G401.6 (cell line): Measurements from ENCODE around the gene GRIK4.

Source experiments
- FAIRE-seq: peaks from 2 replicates; lab custom pipeline; 2012; peaks lifted over from hg19 to GRCh38; lab: Jason Lieb, UNC

The GRIK4 gene

GRCh38 chr11:120525261-120526171 is 14.0 kb downstream of the GRIK4 start:
- no peak for FAIRE-seq

- no peak for FAIRE-seq
Observed at GRCh38 chr11:120526241-120526640, 14.7 kb downstream of the GRIK4 start.

- no peak for FAIRE-seq
Observed at GRCh38 chr11:120527111-120527761, 15.7 kb downstream of the GRIK4 start.

DNA sequence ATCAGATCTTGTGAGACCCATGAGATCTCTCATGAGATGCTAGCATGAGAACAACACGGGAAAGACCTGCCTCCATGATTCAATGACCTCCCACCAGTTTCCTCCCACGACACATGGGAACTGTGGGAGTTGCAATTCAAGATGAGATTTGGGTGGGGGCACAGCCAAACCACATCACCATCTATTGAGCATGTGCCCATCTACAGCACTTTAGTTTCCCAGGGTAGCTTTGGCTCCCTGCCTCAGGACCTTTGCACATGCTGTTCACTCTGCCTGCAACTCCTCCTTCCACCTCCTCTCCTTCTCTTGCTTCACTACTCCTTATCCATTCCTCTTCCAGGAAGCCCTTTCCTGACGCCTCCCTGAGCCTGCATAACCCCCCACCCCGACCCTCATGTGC is 17.2 kb downstream of the GRIK4 start:
- no peak for FAIRE-seq

- no peak for FAIRE-seq
Observed at GRCh38 chr11:120529214-120529613, 17.7 kb downstream of the GRIK4 start.

DNA sequence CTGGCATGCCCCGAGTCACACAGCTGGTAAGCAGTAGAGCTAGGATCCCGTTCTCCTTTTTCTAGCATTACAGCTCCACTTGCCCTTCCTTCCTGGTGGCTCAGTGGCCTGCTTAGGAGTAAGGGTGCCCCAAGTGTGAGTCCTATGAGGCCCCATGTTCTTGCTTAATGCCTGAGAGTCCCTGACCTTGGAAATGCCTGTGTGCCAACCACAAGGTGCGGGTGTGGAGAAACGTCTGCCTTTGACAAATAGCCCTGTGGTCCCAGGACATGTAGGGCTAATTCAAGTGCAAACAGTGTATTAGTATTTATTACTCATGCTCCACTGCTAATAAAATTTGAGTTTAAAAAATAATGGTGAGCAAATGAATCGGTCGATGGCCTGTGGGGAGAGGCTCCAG is 18.4 kb downstream of the GRIK4 start:
- FAIRE-seq = no peak

DNA sequence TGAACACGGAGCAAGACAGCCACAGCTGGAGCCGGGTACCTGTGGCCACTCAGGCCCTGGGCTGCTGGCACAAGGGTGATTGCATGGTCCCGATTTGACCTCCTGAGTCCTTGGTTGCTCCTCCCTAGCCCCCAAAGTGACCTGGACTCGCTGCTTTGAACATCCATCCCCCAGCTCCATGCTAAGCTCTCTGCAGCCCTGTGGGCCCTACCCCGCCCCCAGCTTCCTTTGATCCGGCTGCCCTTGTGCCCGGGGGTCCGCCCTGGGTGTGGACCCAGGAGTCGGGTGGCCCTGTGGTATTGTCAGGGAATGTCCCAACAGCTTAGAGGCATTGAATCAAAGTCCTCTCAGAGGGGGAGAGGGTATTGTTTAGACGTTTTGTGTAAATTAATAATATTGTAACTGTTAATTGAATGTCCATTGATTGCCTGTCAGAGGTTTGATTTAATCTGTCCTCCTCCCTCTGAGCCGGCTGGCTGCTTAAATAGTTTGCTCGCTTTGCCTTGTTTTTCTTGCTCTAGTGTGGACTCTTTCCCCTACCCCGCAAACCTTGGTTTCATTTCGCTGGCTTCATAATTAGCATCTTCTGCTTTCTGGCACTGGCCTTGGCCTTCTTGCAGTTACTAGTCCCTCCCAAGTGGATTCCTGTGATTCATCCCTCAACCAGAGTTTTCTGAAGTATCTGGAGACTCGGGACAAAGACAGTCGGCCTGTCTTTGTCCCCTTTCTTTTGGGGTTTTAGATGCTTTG is 20.7 kb downstream of the GRIK4 start:
- no peak for FAIRE-seq

DNA sequence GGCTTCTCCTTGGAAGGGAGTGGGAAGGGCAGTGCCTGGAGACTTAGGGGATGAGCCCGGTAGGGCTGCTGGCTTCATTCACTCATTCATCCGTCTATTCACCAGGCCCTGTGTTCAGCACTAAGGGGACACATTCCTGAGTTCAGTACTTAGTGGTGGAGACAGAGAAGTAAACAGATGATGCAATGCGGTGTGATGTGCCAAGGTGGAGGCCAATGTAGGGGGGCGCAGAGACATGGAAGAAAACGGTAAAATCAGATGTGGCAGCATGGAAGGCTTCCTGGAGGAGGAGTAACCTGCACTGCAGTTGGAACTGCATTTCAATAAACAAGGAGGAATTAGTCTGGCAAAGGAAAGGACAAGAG is 21.3 kb downstream of the GRIK4 start:
- FAIRE-seq = no peak

DNA sequence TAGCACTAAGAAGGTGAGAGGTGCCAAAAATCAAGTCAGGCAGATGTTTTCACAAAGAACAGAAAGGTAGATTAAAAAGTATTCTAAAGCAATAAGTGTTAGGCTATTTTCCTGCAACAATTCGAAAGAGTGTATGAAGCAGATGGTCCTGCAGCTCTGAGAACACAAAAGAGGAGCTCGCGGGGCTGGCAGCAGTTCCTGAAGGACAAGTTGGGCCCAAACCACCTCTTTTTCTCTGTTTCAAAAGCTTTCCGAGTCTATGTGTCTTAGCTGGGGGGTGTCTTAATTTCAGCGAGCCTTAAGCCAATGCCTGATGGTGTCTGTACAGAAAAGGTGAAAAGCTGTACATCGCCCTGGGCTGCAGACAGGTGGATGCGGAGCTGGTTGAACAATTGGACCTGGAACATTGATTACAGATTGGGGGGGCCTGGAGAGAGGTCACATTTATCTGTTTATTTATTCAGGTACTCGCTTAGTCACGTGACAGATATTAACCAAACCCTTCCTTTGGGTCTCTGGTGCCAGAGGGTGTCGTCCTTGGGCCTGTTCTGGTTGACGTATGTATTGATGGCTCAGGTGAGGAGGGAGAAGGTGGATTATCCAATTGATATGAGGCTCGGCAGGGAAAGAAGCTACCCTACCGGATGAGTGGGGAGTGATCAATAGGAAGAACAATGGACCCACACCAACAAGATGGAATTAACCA is 24.7 kb downstream of the GRIK4 start:
- FAIRE-seq = no peak

- no peak for FAIRE-seq
Observed at GRCh38 chr11:120536797-120537169, 25.2 kb downstream of the GRIK4 start.

DNA sequence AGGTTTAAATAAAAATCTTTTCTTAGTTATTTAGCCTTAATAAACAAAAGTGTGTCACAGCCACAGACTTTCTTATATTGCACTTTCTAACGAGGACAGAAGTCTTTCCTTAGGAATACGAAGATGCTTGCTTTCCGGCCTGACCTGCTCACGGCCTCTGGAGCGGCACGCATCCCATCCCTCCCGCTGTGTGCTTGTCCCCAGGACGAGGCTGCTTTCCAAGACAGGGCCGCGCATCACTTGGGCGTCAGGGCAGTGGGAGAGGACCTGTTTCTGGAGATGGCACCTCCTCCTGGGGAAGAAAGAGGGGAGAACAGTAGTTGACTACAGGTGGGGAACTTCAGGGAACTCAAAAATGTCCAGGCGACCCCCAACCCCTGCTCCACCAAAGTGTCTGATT is 26.4 kb downstream of the GRIK4 start:
- FAIRE-seq = no peak

- no peak for FAIRE-seq
Observed at GRCh38 chr11:120538707-120539106, 27.2 kb downstream of the GRIK4 start.

DNA sequence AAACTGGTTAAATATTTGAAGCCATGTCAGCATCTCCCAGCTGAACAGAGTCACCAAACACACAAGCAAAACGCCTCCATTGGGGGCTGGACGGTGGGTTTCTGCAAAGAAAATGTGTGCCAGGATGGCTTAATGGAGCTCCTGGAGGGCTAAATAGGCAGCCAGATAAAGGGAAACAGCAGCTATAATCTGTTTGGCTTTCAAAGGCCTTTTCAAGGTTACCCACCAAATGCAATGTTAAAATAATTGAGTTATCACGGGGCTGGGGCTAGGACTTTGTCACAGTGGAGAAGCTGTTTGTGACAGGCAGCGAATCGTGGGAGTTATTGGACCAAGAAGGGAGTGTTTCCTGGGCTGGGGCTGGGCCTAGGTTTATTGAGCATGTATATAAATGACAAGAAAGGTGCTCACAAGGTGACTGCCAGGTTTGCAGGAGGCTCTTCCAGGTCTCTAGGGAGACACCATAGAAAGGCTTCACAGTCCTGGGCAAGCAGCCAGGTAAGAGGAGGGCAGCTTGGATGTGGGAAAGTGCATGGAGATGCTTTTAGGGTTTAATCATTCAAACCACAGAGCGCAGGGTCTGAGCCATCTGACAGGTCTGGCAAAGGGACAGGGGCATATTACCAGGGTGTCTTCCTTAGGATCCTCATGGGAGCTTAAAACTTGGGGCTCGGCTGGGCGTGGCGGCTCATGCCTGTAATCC is 28.3 kb downstream of the GRIK4 start:
- FAIRE-seq = no peak

DNA sequence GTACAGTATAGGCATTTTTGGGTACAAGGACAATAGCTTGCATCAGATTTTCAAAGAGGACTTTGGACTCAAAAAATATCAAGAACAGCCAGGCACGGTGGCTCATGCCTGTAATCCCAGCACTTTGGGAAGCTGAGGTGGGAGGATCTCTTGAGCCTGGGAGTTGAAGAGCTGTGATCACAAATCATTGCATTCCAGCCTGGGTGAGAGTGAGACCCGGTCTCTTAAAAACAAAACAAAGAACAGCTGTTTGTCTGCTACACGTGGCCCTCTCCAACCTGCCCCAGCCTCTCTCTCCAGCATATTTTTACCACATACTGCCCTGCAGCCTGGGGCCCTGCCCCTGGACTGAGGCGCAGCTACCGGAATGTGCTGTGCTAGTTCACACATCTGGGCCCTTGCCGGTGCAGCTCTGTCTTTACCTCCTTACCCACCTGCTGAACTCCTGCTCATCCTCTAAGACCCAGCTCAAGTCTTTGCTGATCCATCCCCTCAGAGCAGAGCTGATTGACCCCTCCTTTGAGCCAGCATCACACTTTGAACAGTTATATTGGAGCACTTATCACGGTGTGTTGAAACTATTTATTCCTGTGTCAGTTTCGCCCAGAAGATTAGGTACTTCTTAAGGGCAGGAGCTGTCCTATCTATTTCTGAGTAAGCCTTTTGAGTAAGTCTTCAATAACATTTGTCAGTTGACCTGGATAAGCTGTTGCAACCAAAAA is 29.4 kb downstream of the GRIK4 start:
- FAIRE-seq = no peak

DNA sequence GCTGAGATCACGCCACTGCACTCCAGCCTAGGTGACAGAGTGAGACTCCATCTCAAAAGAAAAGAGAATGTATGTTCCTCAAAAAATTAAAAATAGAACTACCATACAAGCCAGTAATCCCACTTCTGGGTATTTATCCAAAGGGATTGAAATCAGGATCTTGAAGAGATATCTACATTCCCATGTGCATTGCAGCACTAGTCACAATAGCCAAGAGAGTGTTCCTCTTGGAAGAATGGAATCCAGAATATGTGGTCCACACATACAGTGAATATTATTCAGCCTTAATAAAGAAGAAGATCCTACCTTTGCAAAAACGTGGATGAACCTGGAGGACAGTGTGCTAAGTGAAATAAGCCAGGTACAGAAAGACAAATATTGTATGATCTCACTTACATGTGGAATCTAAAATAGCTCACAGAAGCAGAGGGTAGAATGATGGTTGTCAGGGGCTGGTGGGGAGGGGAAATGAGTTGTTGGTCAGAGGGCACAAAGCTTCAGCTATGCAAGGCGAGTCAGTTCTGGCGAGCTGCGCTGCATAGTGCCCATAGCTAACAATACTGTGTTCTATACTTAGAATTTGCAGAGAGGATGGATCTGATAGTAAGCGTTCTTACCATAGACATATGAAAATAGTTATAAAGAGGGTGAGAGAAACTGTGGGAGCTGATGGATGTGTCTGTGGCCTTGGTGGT is 32.1 kb downstream of the GRIK4 start:
- FAIRE-seq = no peak

DNA sequence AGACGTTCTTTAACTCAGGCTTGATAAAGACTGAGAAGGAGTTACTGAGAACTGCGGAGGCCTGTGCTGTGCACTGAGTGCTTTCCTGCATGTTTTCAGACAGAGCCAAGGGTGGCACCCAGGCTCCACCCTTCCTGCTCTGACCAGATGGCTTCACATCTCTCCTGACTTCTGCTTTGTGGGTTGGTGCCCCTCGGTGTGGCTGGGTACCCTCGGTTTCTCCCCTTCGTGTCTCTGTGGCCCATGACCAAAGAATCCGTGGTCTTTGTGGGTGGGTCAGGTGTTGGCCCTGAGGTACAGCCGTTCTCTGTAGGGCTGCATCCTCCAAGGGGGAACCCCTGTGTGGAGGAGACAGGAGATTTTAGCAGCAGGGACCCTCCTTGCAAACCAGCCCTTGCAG is 34.3 kb downstream of the GRIK4 start:
- FAIRE-seq = no peak

GRCh38 chr11:120546312-120547205 is 35.0 kb downstream of the GRIK4 start:
- no peak for FAIRE-seq

DNA sequence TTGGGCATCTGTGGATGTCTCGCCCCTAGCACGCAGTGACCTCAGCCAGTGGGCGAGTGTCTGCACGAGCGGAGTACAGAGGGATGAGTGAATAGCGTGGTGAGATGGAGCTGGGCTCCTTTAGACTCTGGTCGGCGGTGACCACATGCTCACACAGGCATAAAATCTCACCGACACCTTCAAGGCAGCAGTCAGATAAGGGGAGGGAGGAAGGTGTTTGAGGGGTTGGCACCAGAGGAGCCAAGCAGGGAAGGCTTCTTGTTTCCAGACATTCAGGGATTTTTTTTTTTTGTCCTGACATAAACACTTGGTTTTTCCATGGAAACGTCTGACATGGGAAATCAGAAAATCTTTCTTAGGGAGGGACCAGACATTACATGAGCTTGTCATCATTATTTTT is 35.8 kb downstream of the GRIK4 start:
- no peak for FAIRE-seq
